Activated B cell treated with CpG ODN at 0.5 μM for 24 hours (primary cell): ENCODE data around the gene HNRNPA3. TPM values are rescaled to one million over a fixed set of nuclear protein-coding genes. Genes with fewer than 3 reads are reported as not detected.
"Not testable (repeated sequence)": the region's sequence is repeated elsewhere in the genome, so short reads cannot be mapped to it uniquely, and the experiment has no call there.

Experiments
- ATAC-seq: fragments of 200-7000 bp; cut with Tn5 transposase; one replicate; pipeline ENCODE4 v1.10.0; 2021; ENCODE audit warnings: low read depth, mild to moderate bottlenecking, moderate library complexity
- CTCF ChIA-PET: fragments of 350-600 bp; sonication (Branson Sonifier 250); formaldehyde crosslinking; loops from one replicate; lab custom pipeline; 2021; ENCODE audit warnings: antibody characterized with exemption; lab: Charles Lee
- POLR2A ChIA-PET: fragments of 350-600 bp; sonication (Branson Sonifier 250); formaldehyde crosslinking; loops from one replicate; lab custom pipeline; 2021; ENCODE audit warnings: antibody characterized with exemption; lab: Charles Lee
- DNase-seq: peaks from one replicate; pipeline ENCODE4 v3.0.0; 2022
- H3K27ac Mint-ChIP-seq: one replicate; pipeline ENCODE4 v1.8.0; 2020; ENCODE audit warnings: mixed read lengths
- H3K27me3 Mint-ChIP-seq: one replicate; pipeline ENCODE4 v1.8.0; 2021; ENCODE audit warnings: mixed read lengths
- H3K36me3 Mint-ChIP-seq: one replicate; pipeline ENCODE4 v1.8.0; 2021; ENCODE audit warnings: low read depth, mixed read lengths
- H3K4me1 Mint-ChIP-seq: one replicate; pipeline ENCODE4 v1.8.0; 2021; ENCODE audit warnings: mixed read lengths
- H3K4me3 Mint-ChIP-seq: one replicate; pipeline ENCODE4 v1.8.0; 2020; ENCODE audit warnings: mild to moderate bottlenecking, mixed read lengths
- H3K9me3 Mint-ChIP-seq: one replicate; pipeline ENCODE4 v1.8.0; 2020; ENCODE audit warnings: mixed read lengths
- CTCF ChIP-seq: fragments of 200-600 bp; IDR thresholded peaks from one replicate; pipeline ENCODE4 v1.8.0; 2022; ENCODE audit warnings: antibody characterized with exemption, mild to moderate bottlenecking
- intact Hi-C: fragments of 100-400 bp; cut with micrococcal nuclease; formaldehyde crosslinking; loops from one replicate; pipeline ENCODE4 v1.15.1; 2024
- total RNA-seq: library from RNA; stranded (reverse); gene quantifications from 2 replicates; pipeline ENCODE4 v1.2.3, GENCODE V29; 2022

The HNRNPA3 gene
- total RNA-seq, 1 donor from 2014 or later, result 254 TPM

GRCh38 chr2:177212891-177213856 is 580 bp downstream of the HNRNPA3 start:
- intact Hi-C loops, result loop anchor here (1.0 to 5.0 kb wide), 8 partner anchors 47 to 419 kb away; partner anchors contain the start of gene AGPS
- DNase-seq (peak; percentile 90), ATAC-seq (peak; percentile 47)
- no peaks in the 10 kb centered on the region for H3K9me3 Mint-ChIP-seq
- H3K4me3 Mint-ChIP-seq, result peak overlapping the region; percentile 95
- H3K27ac Mint-ChIP-seq, result peak overlapping the region; percentile 100
- ChIA-PET POLR2A (interaction anchor here (0.6 to 4.4 kb wide), 18 partner anchors 8 to 1238 kb away, joined by 3 to 212 read pairs (median 7); partner anchors contain the start of genes AGPS, NFE2L2, PJVK and PRKRA), CTCF (interaction anchor here (1.7 to 1.8 kb wide), 3 partner anchors 48 to 51 kb away, joined by 6 to 25 read pairs (median 13); partner anchors contain the start of gene NFE2L2)
- no peak for TF ChIP-seq CTCF
- peaks cover 57% of the 10 kb centered on the region for H3K36me3 Mint-ChIP-seq
- peaks cover 51% of the 10 kb centered on the region for H3K4me1 Mint-ChIP-seq
- H3K27me3 Mint-ChIP-seq, result no peaks in the 10 kb centered on the region

GRCh38 chr2:177217247-177217843 is 4.8 kb downstream of the HNRNPA3 start:
- intact Hi-C loops, result no loop called here
- H3K9me3 Mint-ChIP-seq, result no peaks in the 10 kb centered on the region
- H3K4me1 Mint-ChIP-seq, result peaks cover 53% of the 10 kb centered on the region
- H3K4me3 Mint-ChIP-seq, result no peak overlapping the region
- ATAC-seq, result no peak
- peaks cover 91% of the 10 kb centered on the region for H3K36me3 Mint-ChIP-seq
- CTCF ChIA-PET, result interaction anchor here (1.0 kb wide), 1 partner anchor 53 kb away, joined by 5 read pairs; no protein-coding TSS in a partner anchor
- DNase-seq, result no peak
- H3K27me3 Mint-ChIP-seq, result no peaks in the 10 kb centered on the region
- no peak for TF ChIP-seq CTCF
- POLR2A ChIA-PET, result interaction anchor here (2.5 kb wide), 1 partner anchor 46 kb away, joined by 10 read pairs; no protein-coding TSS in a partner anchor
- no peak overlapping the region for H3K27ac Mint-ChIP-seq

- CTCF ChIA-PET, H3K4me3 Mint-ChIP-seq, H3K27ac Mint-ChIP-seq, H3K9me3 Mint-ChIP-seq, DNase-seq, ATAC-seq, POLR2A ChIA-PET, intact Hi-C loops, H3K27me3 Mint-ChIP-seq: not testable (repeated sequence)
- peaks cover 87% of the 10 kb centered on the region for H3K36me3 Mint-ChIP-seq
- peaks cover 41% of the 10 kb centered on the region for H3K4me1 Mint-ChIP-seq
These were observed 7.2 kb downstream of the HNRNPA3 start for GRCh38 chr2:177219787-177220186.

GRCh38 chr2:177221534-177221933 is 8.9 kb downstream of the HNRNPA3 start:
- TF ChIP-seq CTCF, result no peak
- DNase-seq (no peak), ATAC-seq (no peak)
- Mint-ChIP-seq H3K9me3 (no peaks in the 10 kb centered on the region), H3K4me1 (peaks cover 28% of the 10 kb centered on the region), H3K27ac (no peak overlapping the region), H3K36me3 (peaks cover 82% of the 10 kb centered on the region), H3K27me3 (no peaks in the 10 kb centered on the region), H3K4me3 (no peak overlapping the region)
- ChIA-PET POLR2A (interaction anchor here (0.8 to 2.6 kb wide), 6 partner anchors 8 to 56 kb away, joined by 3 to 10 read pairs (median 6); partner anchors contain the start of genes HNRNPA3 and NFE2L2), CTCF (interaction anchor here (1.6 kb wide), 1 partner anchor 42 kb away, joined by 5 read pairs; no protein-coding TSS in a partner anchor)
- intact Hi-C loops, result no loop called here

- peaks cover 30% of the 10 kb centered on the region for H3K4me1 Mint-ChIP-seq
- H3K27me3 Mint-ChIP-seq, result no peaks in the 10 kb centered on the region
- ATAC-seq (no peak), DNase-seq (no peak)
- H3K36me3 Mint-ChIP-seq, result peaks cover 80% of the 10 kb centered on the region
- TF ChIP-seq CTCF, result no peak
- POLR2A ChIA-PET, result interaction anchor here (0.5 to 2.6 kb wide), 7 partner anchors 9 to 316 kb away, joined by 3 to 10 read pairs (median 5); partner anchors contain the start of genes HNRNPA3 and NFE2L2
- no peak overlapping the region for H3K27ac Mint-ChIP-seq
- intact Hi-C loops, result loop anchor here (1.0 kb wide), 1 partner anchor 8 kb away; no protein-coding TSS in a partner anchor
- H3K4me3 Mint-ChIP-seq, result no peak overlapping the region
- no peaks in the 10 kb centered on the region for H3K9me3 Mint-ChIP-seq
- CTCF ChIA-PET, result interaction anchor here (1.6 kb wide), 1 partner anchor 42 kb away, joined by 5 read pairs; no protein-coding TSS in a partner anchor
These were observed 9.4 kb downstream of the HNRNPA3 start for GRCh38 chr2:177221970-177222369.

- ATAC-seq, H3K27me3 Mint-ChIP-seq, H3K9me3 Mint-ChIP-seq, H3K27ac Mint-ChIP-seq, intact Hi-C loops, POLR2A ChIA-PET, CTCF ChIA-PET, H3K4me3 Mint-ChIP-seq, DNase-seq: not testable (repeated sequence)
- Mint-ChIP-seq H3K36me3 (peaks cover 78% of the 10 kb centered on the region), H3K4me1 (peaks cover 33% of the 10 kb centered on the region)
These were observed 10.8 kb downstream of the HNRNPA3 start for GRCh38 chr2:177223436-177223835.
